GM21515 (cell line): Measurements from ENCODE around the gene ZFP92.

Experiments used
- ATAC-seq: cut with Tn5 transposase; IDR thresholded peaks from one replicate; pipeline ENCODE4 v1.9.1; 2021; ENCODE audit not compliant: unreplicated experiment

The ZFP92 gene

GRCh38 chrX:153406903-153407302 is 4.4 kb upstream of the ZFP92 start:
- ATAC-seq: no peak

GRCh38 chrX:153407736-153408135 is 3.5 kb upstream of the ZFP92 start:
- no peak for ATAC-seq

DNA sequence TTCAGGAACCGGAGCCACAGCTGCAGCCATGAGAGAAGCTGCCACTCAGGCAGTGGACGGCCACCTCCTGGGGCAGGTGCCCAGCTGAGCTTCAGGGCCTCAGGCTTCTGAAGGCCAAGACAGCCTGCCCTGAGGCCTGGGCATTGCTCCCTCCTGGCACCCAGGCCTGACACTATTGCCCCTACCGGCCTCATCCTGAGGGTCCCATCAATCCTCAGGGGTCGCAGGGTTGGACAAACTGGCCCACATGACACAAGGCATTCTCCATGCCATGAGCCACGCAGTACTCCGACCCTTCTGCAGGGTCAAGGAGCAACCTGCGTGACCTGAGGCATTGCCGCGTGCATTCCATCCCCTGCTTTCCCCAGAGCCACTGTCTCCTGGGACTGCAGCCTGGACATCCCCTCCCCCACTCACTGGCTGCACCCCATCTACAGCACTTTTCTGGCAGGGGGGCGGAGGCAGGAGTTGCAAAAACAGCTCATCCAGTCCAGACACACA is 3.0 kb upstream of the ZFP92 start:
- no peak for ATAC-seq

GRCh38 chrX:153408871-153409351 is 2.4 kb upstream of the ZFP92 start:
- no peak for ATAC-seq

DNA sequence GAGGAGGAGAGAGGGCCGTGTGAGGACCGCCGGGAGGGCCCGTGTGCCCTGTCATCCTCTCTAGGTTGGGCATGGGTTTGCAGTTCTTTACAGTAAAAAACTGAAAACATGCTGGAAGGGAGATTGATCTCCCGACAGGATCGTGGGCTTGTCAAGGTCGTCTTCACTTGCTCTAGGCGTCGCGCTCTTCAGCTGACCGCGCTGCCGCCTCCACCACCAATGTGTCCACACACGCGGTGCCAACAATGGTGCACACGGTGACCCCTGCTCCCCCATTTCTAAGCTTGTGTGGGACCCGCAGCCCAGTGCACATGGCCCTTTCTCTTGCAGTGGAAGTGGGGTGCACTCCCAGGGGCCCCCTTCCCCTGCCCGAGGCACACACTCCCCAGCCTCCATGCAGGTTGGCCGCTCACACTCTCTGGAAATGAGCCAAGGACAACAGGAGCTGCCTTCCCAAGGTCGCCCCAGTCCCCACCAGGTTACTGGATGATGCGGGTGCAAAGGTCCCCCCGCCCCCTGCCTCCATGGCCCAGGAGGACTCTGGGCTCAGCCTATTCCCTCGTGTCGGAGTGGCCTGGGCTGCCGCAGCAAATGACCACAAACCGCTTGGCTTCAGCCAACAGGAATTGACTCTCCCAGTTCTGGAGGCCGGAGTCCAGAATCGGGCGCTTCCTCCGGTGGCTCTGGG is 1.7 kb upstream of the ZFP92 start:
- ATAC-seq: no peak

DNA sequence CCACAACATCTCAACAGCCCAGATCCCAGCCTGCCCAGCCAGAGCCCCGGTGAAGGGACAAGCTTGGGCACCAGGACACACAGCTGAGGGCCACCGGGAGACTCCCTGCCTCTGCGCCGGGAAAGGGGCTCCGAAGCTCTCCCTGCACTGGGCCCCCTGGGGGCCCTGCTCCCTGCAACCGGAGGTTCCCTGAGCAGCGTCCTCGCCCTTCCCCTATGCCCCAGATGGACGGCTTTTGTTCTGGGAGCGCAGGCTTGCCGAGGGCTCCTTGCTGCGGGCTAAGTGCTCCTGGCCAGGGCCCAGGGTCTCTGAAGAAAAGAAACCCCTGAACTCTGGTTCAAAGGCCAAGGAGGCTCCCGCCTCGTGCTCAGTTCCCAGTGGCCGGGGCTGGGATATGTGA is 899 bp upstream of the ZFP92 start:
- no peak for ATAC-seq

DNA sequence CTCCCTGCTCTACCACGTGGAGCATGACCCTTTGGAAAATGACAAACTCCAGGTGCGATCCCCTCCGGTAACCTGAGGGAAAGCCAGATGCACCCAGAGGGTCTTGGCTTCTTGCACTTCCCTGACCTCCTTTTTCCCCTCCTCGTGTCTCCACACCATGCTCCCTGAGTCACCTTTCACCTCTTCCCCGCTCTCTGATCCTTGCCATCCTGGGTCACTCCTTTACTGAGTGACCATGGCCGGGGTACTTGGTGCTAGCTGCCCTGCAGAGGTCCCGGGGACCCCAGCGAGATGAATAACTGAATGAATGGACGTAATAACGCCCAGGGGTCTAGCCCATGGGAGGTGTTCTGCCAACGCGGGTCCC is 401 bp upstream of the ZFP92 start:
- ATAC-seq: no peak

- no peak for ATAC-seq
Measured at GRCh38 chrX:153411988-153412574, 809 bp downstream of the ZFP92 start.

- ATAC-seq: no peak
Measured at GRCh38 chrX:153412746-153413720, 1.8 kb downstream of the ZFP92 start.

DNA sequence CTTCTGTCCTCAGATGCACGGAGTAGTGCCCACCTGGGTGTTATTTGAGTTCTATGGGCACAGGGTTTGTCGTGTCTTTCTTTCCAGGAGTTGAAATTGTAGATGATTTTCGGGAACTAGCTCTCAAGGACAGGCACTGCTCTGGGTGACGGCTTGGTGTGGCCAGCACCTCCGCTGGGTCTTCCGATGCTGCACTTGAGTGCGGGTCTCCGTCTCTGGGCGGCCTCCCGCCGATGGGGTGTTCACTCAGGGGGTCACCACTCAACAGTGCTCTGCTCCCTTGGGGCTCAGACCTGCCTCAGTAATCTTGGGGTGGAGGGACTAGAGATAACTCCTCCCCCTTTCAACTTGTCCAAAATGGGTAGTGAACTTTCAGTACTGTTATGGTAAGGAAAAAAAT is 2.5 kb downstream of the ZFP92 start:
- no peak for ATAC-seq

DNA sequence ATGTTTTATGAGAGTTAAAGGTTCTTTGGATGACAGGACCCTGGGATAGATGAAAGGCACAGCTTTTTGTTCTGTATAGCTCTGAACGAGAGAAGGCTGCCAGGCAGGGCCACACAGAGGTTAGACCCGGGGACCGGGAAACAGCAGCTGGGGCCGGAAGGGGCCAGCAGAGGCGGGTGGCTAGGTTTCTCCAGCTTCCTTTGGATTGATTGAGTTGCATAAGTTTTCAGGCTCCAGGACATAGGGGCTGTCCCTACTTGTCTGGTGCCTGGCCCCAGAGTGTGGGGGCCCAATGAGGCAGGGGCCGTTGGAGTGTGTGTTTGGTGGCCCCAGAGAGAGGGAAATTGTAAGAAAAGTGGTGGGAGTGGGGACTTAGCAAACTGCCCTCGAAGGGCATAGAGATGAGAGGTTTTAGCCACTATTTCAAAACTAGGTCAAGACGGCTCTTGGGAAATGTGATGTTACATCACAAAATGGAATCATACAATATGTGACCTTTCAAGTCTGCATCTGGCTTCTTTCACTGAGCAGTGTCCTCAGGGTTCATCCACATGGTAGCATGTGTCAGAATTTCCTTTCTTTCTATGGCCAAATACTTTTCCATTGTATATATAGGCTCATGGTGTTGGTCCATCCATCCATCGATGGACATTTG is 3.7 kb downstream of the ZFP92 start:
- no peak for ATAC-seq

DNA sequence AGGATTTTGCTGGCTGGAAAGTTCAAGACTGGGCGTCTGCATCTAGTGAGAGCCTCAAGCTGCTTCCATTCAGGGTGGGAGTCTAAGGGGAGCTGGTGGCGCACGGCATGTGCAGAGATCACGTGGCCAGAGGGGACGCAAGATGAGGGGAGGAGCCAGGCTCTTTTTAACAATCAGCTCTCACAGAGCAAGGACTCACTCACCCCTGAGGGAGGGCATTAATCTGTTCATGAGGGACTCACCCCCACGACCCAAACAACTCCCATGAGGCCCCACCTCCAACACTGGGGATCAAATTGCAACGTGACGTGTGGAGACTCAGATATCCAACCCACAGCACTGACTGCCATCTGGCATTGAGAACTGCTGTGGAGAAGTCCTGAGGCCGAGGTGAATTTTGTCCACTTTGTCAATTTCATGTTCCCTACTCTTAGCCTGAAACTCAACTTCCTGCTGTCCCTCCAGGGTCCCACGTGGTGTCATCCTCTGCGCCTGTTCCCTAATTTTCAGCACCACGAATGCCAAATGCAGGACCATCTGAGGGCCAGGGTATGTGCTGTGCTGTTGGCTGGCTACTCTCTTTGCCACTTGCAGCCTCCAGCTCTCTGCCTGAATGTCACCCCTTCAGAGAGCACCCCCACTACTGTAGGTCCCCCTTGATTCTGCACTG is 5.6 kb downstream of the ZFP92 start:
- no peak for ATAC-seq

GRCh38 chrX:153417637-153418036 is 6.4 kb downstream of the ZFP92 start:
- ATAC-seq: no peak

DNA sequence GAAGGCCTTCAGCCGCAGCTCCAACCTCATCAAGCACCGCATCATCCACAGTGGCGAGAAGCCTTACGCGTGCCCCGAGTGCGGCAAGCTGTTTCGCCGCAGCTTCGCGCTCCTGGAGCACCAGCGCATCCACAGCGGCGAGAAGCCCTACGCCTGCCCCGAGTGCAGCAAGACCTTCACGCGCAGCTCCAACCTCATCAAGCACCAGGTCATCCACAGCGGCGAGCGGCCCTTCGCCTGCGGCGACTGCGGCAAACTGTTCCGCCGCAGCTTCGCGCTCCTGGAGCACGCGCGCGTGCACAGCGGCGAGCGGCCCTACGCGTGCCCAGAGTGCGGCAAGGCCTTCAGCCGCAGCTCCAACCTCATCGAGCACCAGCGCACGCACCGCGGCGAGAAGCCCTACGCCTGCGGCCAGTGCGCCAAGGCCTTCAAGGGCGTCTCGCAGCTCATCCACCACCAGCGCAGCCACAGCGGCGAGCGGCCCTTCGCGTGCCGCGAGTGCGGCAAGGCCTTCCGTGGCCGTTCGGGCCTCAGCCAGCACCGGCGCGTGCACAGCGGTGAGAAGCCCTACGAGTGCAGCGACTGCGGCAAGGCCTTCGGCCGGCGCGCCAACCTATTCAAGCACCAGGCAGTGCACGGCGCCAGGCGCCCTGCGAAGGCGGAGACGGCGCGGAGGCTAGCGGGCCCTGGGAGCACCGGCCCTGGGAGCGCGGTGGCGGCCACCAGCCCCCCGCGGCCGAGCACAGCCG is 9.8 kb downstream of the ZFP92 start:
- no peak for ATAC-seq

- no peak for ATAC-seq
Measured at GRCh38 chrX:153421856-153422255, 10.6 kb downstream of the ZFP92 start.

DNA sequence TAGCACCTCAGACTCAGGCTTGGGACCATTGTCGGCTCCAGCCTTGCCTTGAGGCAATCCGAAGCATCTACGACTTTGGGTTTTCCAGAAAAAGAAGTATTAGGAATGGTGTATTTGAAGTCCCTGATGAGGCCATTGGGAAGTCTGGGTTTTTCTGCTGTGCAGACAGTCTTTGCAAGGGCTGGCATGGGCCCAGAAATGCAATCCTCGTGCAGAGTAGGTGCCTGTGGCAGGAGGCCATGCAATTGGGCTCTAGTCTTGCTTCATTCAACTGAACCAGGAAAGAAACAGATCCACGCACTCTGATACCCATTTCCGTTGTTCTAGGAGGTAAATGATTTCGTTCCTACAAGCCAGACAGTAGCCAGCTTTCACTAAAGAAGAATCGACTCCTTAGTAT is 12.4 kb downstream of the ZFP92 start:
- no peak for ATAC-seq

DNA sequence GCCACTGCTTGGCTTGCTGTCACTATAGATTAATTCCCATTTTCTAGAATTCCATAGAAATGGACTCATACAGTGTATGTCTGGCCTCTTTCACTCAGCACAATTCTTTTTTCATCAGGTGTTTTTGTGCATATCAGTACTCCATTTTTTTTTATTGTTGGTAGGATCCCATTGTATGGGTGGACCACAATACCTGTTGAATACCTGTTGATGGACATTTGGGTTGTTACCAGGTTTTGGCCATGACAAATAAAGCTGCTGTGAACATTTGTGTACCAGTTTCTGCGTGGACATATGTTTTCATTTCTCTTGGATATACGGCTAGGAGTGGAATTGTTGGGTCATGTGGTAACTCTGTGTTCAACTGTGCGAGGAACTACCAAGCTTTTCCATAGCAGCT is 14.9 kb downstream of the ZFP92 start:
- ATAC-seq: no peak

GRCh38 chrX:153430796-153431195 is 19.5 kb downstream of the ZFP92 start:
- no peak for ATAC-seq

DNA sequence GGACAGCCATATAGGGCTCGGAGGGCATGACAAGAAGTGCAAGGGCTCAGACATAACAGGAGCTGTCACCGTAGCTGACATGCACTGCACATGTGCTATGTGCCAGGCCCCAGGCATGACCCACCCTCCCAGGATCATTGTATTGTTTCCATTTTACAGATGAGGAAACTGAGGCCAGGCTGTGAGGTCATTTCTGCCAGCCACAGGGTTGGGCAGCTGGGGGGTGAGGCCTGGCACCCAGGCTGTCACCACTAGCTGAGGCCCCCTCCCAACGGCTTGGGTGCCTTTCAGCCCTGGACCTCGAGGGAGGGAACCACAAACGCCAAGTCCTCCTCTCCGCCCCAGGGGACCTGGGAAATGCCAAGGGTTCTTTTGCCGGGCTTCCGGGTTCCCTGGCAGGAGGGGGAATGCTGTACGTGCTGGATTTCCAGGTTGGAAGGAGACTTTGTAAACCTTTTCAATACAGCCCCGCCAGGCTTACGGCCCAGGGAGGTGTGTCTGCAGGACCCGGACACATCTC is 21.9 kb downstream of the ZFP92 start:
- ATAC-seq: no peak
